HG03558 (cell line): ENCODE measurements around the gene ELF1.
A peak's percentile ranks its signal among the peaks of the same experiment; 100 is the strongest.
"Not testable (repeated sequence)": the region's sequence is repeated elsewhere in the genome, so short reads cannot be mapped to it uniquely, and the experiment has no call there.

Experiments used
- ATAC-seq: cut with Tn5 transposase; IDR thresholded peaks from one replicate; pipeline ENCODE4 v1.9.1; 2021; ENCODE audit warnings: moderate number of reproducible peaks; ENCODE audit not compliant: unreplicated experiment; ENCODE audit errors: extremely low read depth

The ELF1 gene

GRCh38 chr13:40960716-40961115, 58.4 kb downstream of the ELF1 start:
- no peak for ATAC-seq

DNA sequence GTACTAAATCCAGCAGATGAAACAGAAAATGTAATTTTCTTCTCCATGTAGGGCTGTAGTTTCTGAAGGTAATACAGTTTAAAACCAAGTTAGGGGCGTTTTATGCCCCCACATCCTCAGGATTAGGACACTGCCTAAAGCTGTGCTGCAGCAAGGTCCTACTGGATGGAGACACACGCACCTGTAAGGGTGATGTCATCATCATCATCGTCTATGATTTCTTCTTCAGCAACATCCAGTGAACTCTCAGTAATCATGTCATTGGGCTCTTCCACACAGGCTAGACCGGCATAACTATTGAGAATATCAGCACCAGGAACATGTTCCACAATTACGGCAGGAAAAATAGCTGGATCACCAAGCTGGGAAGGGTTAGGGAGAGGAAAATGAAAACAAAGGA, 60.5 kb downstream of the ELF1 start:
- ATAC-seq: no peak

DNA sequence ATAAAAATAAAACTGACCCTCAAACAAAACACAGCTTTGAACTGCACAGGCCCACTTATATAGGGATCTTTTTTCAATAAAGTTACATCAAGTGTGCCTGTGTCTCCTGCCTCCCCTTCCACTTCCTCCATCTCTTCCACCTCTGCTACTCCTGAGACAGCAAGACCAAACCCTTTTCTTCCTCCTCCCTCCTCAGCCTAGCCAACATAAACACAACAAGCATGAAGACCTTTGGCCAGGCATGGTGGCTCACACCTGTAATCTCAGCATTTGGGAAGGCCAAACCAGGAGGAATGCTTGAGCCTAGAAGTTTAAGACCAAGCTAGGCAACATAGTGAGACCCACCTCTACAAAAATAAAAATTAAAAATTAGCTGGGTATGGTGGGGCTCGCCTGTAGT, 72.6 kb downstream of the ELF1 start:
- no peak for ATAC-seq

- ATAC-seq: no peak
Measured at GRCh38 chr13:40943073-40943472, 76.0 kb downstream of the ELF1 start.

DNA sequence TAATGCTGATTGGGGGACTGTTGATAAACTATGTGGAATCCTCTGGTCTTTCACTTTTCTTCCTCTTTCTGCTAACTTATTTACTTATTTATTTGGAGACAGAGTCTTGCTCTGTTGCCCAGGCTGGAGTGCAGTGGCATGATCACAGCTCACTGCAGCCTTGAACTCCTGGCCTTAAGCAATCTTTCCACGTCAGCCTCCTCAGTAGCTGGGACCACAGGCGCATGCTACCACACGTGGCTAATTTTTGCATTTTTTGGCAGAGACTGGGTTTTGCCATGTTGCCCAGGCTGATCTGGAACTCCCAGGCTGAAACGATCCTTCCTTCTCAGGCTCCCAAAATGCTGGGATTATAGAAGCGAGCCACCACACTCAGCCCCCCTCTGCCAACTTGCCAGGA, 77.5 kb downstream of the ELF1 start:
- no peak for ATAC-seq

DNA sequence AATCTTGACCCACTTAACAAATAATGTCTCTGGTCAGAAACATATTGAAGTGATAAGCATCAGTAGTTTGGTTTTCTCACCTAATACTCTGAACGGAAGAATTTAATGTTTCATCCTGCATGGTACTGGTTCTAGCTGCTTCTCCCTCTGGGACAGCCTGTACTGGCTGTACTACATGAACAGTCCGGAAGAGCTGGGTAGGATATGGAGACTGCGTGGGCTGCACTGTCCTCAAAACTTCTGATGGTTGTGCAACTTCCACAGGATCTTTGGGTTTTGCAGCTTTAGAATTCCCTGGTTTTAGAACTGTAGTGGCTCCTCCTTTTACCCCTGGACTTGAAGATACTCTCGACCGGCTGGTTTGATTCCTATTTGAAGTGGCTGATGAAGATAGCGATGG, 78.3 kb downstream of the ELF1 start:
- no peak for ATAC-seq

GRCh38 chr13:40933508-40934204, 85.5 kb downstream of the ELF1 start:
- ATAC-seq: no peak

DNA sequence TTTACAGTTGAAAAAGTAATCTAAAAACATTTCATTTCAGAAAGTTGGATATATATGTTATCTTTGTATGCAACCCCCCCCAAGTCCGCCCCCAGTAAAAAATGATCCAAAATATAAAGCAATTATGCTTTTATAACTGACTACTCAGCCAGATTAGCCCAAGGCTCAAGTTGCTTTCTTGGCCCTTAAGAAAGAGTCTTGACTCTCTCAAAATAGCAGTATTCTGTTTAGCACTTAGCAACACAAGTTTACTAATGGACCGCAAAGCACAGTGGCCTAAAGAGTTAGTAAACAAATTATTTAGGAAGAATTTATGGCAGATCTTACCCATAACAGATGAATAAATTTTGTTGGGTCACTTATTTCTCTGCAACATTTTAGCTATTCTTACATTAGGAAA, 86.9 kb downstream of the ELF1 start:
- no peak for ATAC-seq

GRCh38 chr13:40931719-40932118, 87.4 kb downstream of the ELF1 start:
- ATAC-seq: no peak

GRCh38 chr13:40929883-40930282, 89.2 kb downstream of the ELF1 start:
- ATAC-seq: not testable (repeated sequence)

GRCh38 chr13:40928980-40929379, 90.1 kb downstream of the ELF1 start:
- no peak for ATAC-seq

- ATAC-seq: no peak
Measured at GRCh38 chr13:40927929-40928328, 91.2 kb downstream of the ELF1 start.

- no peak for ATAC-seq
Measured at GRCh38 chr13:40923867-40924266, 95.2 kb downstream of the ELF1 start.

DNA sequence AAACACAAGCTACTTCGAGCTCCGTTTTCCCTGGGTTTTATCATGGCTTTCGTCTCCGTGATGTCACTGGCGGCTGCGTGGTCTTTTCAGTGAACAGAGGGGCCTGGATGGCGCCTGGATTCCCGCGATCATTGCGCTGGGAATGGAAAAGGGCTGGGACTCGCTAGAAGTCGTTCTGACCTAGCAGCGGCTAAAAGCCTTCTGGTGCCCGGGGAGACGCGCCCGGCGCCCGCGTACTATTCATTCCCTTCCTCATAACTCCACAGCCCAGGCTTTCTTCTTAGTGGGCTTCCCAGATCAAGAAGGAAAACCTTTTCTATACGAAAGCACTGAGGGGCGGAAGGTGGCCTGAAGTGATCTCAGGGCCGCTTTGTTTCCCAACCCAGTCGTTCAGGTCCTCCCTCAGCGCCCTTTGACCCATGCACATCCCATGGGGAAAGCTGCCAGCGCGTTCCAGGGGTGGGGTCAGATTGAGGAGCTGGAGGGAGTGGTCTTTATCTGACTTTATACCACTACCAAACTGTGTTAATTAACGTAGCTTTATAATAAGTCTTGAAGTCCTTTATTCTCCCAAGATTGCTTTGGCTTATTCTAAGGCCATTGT, 96.6 kb downstream of the ELF1 start:
- no peak for ATAC-seq

DNA sequence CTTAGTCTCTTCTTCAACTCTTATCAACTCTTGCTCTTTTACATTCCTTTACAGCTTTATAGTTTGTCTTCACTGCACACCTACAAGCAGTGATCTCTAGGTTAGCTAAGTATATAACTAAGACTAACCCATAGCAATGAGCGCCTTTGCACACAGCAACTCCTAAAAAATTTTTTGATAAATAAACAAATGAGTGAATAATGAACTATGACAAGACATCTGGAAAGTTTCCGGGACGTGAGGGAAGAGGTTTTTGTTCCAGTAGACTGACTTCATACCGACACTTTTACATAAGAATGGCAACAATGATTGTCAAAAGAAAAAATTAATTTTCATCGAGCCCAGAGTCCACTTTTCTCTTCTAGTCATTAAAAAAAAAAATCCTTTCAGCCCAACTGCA, 98.3 kb downstream of the ELF1 start:
- ATAC-seq: no peak

GRCh38 chr13:40919901-40920300, 99.2 kb downstream of the ELF1 start:
- not testable (repeated sequence) for ATAC-seq

GRCh38 chr13:40916207-40916998, 102.7 kb downstream of the ELF1 start:
- no peak for ATAC-seq

DNA sequence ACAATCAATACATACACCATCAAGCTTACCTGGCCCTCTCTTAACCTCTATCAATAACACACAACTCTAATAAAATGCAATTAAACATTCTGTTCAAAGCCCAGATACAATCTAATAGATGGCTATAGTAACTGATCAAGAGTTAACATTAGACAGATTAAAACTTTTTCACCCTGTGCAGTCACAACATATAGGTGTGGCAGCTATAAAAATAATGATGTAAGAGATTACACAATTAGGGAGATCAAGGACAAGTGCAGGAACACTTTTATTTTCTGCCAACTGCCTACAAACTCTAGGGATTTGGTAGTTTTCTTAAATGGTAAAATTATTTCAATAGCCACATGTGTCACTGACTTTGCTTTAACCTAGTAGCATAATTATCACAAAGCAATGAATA, 104.3 kb downstream of the ELF1 start:
- ATAC-seq: not testable (repeated sequence)

- no peak for ATAC-seq
Measured at GRCh38 chr13:40911341-40911740, 107.8 kb downstream of the ELF1 start.

- ATAC-seq: peak; percentile 82
Measured at GRCh38 chr13:40910324-40911050, 108.6 kb downstream of the ELF1 start.
